ENCODE measurements around the gene NUDT3. TPM values are rescaled to one million over a fixed set of nuclear protein-coding genes. Genes with fewer than 3 reads are reported as not detected.

NUDT3 gene
- total and polyA plus RNA-seq, 9 of the 15 experiments (the other 6 are each of a cell fraction or from before 2014, with no cell fraction given): 5.4 to 81.2 (median 56.4) TPM

GRCh38 chr6:34236443-34237315 is 155.8 kb downstream of the NUDT3 start, which contains the start of gene HMGA1 (continued):
- TF ChIP-seq PTTG1 (tag; IDR thresholded peaks at IDR 0.05; ENCODE audit: low read depth) (no peak), NONO (IDR thresholded peaks at IDR 0.05; ENCODE audit: low read depth in 2 of 2, low read length in 1 of 2) (peak; percentile 79 to 94), MGA (IDR thresholded peaks at IDR 0.05) (no peak; the same call in 1 of the 2 replicates), SIN3A (IDR thresholded peaks at IDR 0.05; ENCODE audit: borderline replicate concordance in 2 of 2, control insufficient read depth in 1 of 2, low read depth in 2 of 2, low read length in 2 of 2) (peak; percentile 52 to 68; a peak in 2 of 4 replicates), ELF1 (tag; IDR thresholded peaks at IDR 0.05) (no peak), TFE3 (CRISPR knock-in tag; IDR thresholded peaks at IDR 0.05) (no peak), DACH1 (IDR thresholded peaks at IDR 0.05; ENCODE audit: partially characterized antibody) (no peak), ZBTB9 (CRISPR knock-in tag; IDR thresholded peaks at IDR 0.05) (peak; percentile 89; the same call in 1 of the 2 replicates), GTF2A2 (tag; IDR thresholded peaks at IDR 0.05) (peak; percentile 94), GABPA (tag; conservative IDR thresholded peaks at IDR 0.05; ENCODE audit: low read depth) (peak; percentile 49)
